ENCODE data around the gene SLC27A2.

DNA sequence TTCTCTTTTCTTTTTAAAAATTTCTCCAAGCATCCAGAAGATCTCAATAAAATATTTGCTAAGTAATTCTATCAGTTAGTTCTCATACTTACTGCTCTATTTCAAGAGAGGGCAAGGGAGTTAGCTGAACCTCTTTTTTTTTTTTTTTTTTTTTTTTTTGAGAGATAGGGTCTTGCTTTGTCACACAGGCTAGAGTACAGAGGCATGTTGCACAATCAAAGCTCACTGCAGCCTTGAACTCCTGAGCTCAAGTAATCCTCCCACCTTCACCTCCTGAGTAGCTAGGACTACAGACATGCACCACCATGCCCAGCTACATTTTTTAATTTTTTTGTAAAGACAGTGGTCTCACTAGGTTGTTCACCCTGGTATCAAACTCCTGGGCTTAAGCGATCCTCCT lies 62.2 kb downstream of the SLC27A2 start:
- TF ChIP-seq EZH2 (IDR thresholded peaks at IDR 0.05), result no peak
- no peak for TF ChIP-seq POLR2AphosphoS5 (IDR thresholded peaks at IDR 0.05; ENCODE audit: borderline replicate concordance, low read depth, low read length)
- no peak for TF ChIP-seq FOXP2 (optimal IDR thresholded peaks at IDR 0.05; ENCODE audit: control extremely low read depth, extremely low read length, insufficient read depth)
